Diencephalon (tissue), 1 donor: ENCODE data around the gene TMOD1. TPM values are rescaled to one million over a fixed set of nuclear protein-coding genes. Genes with fewer than 3 reads are reported as not detected.

Experiments used
- total RNA-seq: library from RNA; depleted of rRNA; stranded (reverse); fragments of >200 nt; gene quantifications from one replicate; pipeline ENCODE4 v1.2.3, GENCODE V29; 2014

The TMOD1 gene
- total RNA-seq, result 5.5 TPM

GRCh38 chr9:97501177-97501971, at the start of gene TMOD1:
TMOD1 (plus strand) TSS chr9:97501666; CDS start chr9:97524189, 22,523 bp downstream.

DNA sequence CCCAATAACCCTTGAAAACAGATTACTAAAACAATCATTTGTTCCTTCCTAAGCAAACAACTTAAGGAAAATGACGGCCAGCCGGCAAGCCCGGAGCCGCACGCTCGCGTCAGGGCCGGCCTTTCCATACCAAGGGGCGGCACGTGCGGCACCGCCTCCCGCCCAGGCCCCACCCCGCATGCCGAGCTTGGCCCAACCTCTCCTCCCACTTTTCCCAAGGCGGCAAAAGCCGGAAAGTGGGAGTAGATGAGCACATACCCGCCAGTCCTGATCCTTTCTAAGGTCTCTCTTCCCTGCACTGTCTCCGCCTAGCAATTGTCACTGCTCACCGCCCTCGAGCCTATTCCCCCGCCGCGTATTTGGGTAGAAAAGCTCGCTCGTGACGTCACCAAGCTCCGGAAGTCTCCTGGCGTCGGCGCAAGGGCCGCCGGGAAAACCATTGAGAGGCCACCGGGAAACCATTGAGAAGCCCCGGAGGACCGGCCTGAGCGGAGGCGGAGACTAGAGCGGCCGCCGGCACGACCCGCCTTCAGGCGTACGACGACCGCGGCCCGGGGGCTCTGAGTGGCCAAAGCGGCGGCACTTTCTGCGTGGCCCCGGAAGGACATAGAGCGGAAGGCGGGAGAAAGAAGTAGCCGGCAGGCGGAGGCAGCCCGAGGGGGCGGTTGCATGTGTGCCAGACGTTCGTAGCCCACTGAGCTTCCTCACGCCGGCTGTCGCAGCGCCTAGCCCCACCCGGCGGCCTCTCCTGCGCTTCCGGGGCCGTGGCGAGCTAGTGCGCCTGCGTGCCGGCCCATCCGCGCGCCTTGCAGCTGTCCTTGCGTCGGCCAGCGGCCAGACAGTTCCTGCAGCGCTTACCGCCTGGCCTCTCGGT, 131.8 kb downstream of the TMOD1 start, which contains the start of the genes NCBP1 and TSTD2:
Gene NCBP1 (plus strand): TSS at position 837 of the 874 bp plus-strand sequence. CDS start 61 bp downstream, outside the sequence.
Gene TSTD2 (minus strand): TSS at position 384 of the 874 bp plus-strand sequence. CDS start 5,806 bp downstream, outside the sequence.

Other genes starting within 250 kb of the TMOD1 start
- 16.1 TPM for gene CCDC180, start 194.0 kb upstream of the TMOD1 start, total RNA-seq
- 18.7 TPM for gene TDRD7, start 89.6 kb upstream of the TMOD1 start, total RNA-seq
- 32.3 TPM for gene TSTD2, start 131.7 kb downstream of the TMOD1 start, total RNA-seq
- 54.0 TPM for gene NCBP1, start 132.2 kb downstream of the TMOD1 start, total RNA-seq
- 21.0 TPM for gene XPA, start 195.7 kb downstream of the TMOD1 start, total RNA-seq